K562 (cell line): ENCODE measurements around the gene HSPA4. TPM values are rescaled to one million over a fixed set of nuclear protein-coding genes. Genes with fewer than 3 reads are reported as not detected.

ENCODE experiments used
- E2F3 ChIP-seq: fragments of 250-450 bp; sonication (Bioruptor Pico); IDR thresholded peaks from 2 replicates; pipeline ENCODE4 v1.4.0; 2020; ENCODE audit warnings: mild to moderate bottlenecking
- ILK ChIP-seq: fragments of 450-650 bp; IDR thresholded peaks from 2 replicates; pipeline ENCODE4 v1.6.1; 2016; ENCODE audit warnings: missing genetic modification characterization, low read depth, mild to moderate bottlenecking, missing compliant biosample characterization, moderate library complexity, borderline replicate concordance
- NR4A1 ChIP-seq, 2 experiments: fragments of 250-450 bp in 1 of 2; fragments of 450-650 bp in 1 of 2; sonication (Bioruptor Pico) in 1 of 2; IDR thresholded peaks; 2 replicates each; pipeline versions ENCODE4 v1.4.0 to v1.6.1; 2016 to 2020; ENCODE audit warnings: mild to moderate bottlenecking in 2 of 2, missing compliant biosample characterization in 1 of 2, missing genetic modification characterization in 1 of 2, moderate library complexity in 1 of 2
- PHTF2 ChIP-seq: fragments of 250-450 bp; sonication (Bioruptor Pico); IDR thresholded peaks from 2 replicates; pipeline ENCODE4 v1.5.0; 2021; ENCODE audit warnings: mild to moderate bottlenecking
- SIN3A ChIP-seq, 2 experiments: fragments of 150-350 bp in 1 of 2; IDR thresholded peaks; 2 replicates each; pipeline ENCODE4 v1.6.1; 2011 to 2016; ENCODE audit warnings: borderline replicate concordance in 2 of 2, low read depth in 2 of 2, low read length in 2 of 2, mild to moderate bottlenecking in 2 of 2, moderate library complexity in 2 of 2; ENCODE audit not compliant: control insufficient read depth in 1 of 2
- SP2 ChIP-seq: IDR thresholded peaks from 2 replicates; pipeline ENCODE4 v1.6.1; 2011; ENCODE audit warnings: mild to moderate bottlenecking, low read depth, low read length, moderate library complexity; ENCODE audit not compliant: poor library complexity, severe bottlenecking; ENCODE audit errors: extremely low read depth
- TCFL5 ChIP-seq: fragments of 250-450 bp; sonication (Bioruptor Pico); conservative IDR thresholded peaks from 2 replicates; pipeline ENCODE4 v1.6.1; 2021; ENCODE audit warnings: mild to moderate bottlenecking, moderate library complexity, matching md5 sums
- ZNF561 ChIP-seq: fragments of 450-650 bp; formaldehyde crosslinking; conservative IDR thresholded peaks from 2 replicates; pipeline ENCODE4 v1.4.0; 2020; ENCODE audit warnings: mild to moderate bottlenecking, moderate library complexity
- polyA plus RNA-seq, 8 experiments: library from polyadenylated mRNA; depleted of rRNA in 4 of 8; stranded (reverse) in 5 of 8; unstranded in 3 of 8; fragments of >200 nt; fragmentation: Nextera tagmentation in 2 of 8; fragmentation: Illumina TruSeq in 1 of 8; extraction: Ambion mirVana in 2 of 8; extraction: Trizol in 1 of 8; gene quantifications; 2 replicates each; pipeline versions ENCODE4 v1.2.1 to v1.2.3, GENCODE V29; 2011 to 2014; ENCODE audit warnings: inconsistent platforms in 1 of 8, missing spikeins in 1 of 8
- total RNA-seq, 7 experiments: library from RNA; depleted of rRNA in 6 of 7; stranded (reverse); fragments of >200 nt in 6 of 7; fragmentation: Illumina TruSeq in 2 of 7; extraction: Trizol in 2 of 7; gene quantifications; 2 replicates each; pipeline versions ENCODE4 v1.2.1 to v1.2.3, GENCODE V29; 2011 to 2021; ENCODE audit warnings: low replicate concordance in 1 of 7
- TF ChIP-seq, protein P1 (sequence below): fragments of 450-650 bp; IDR thresholded peaks from 2 replicates; pipeline ENCODE4 v1.6.1; 2016
- TF ChIP-seq, protein P2 (sequence below): fragments of 450-650 bp; formaldehyde crosslinking; IDR thresholded peaks from 2 replicates; pipeline ENCODE4 v1.4.0; 2022; ENCODE audit warnings: missing genetic modification characterization
- TF ChIP-seq, protein P3 (sequence below): fragments of 450-650 bp; formaldehyde crosslinking; IDR thresholded peaks from 2 replicates; pipeline ENCODE4 v1.4.0; 2020; ENCODE audit warnings: mild to moderate bottlenecking, moderate library complexity

Gene HSPA4
- total and polyA plus RNA-seq, 9 of the 15 experiments (the other 6 are each of a cell fraction or from before 2014, with no cell fraction given): 90.3 to 286 (median 148) TPM

DNA sequence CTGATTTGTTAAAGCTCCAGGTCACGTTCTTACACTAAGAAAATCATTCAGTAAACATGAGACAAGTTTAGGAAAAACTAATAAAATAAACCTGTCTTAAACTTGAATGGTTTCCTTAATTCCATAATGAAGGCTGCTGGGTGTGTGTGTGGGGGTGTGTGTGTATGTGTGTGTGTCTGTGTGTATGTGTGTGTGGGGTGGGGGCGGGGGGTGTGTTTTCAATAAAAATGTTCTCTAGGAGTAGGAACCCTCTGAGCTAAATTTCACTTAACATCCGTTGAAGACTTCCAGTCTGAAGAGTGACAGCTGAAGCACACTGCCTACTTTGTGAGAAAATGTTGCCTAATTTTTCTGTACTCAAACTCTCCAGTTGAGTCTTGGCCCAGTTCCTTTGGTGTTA is 54.5 kb downstream of the HSPA4 start (continued):
- TF ChIP-seq, protein P1, sequence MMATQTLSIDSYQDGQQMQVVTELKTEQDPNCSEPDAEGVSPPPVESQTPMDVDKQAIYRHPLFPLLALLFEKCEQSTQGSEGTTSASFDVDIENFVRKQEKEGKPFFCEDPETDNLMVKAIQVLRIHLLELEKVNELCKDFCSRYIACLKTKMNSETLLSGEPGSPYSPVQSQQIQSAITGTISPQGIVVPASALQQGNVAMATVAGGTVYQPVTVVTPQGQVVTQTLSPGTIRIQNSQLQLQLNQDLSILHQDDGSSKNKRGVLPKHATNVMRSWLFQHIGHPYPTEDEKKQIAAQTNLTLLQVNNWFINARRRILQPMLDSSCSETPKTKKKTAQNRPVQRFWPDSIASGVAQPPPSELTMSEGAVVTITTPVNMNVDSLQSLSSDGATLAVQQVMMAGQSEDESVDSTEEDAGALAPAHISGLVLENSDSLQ: 0 out of 2 replicates have a peak, but pooled peaks have one; percentile 31
- TF ChIP-seq SP2 (no peak), ILK (no peak), PHTF2 (CRISPR knock-in tag) (no peak), TCFL5 (CRISPR knock-in tag) (no peak), SIN3A (IDR thresholded peaks at IDR 0.05; ENCODE audit: borderline replicate concordance in 2 of 2, control insufficient read depth in 1 of 2, low read depth in 2 of 2, low read length in 2 of 2) (no peak), ZNF561 (CRISPR knock-in tag) (no peak), NR4A1 (CRISPR knock-in tag; IDR thresholded peaks at IDR 0.05) (no peak), NR4A1 (tag; IDR thresholded peaks at IDR 0.05) (no peak), E2F3 (CRISPR knock-in tag) (no peak)
- TF ChIP-seq, protein P2, sequence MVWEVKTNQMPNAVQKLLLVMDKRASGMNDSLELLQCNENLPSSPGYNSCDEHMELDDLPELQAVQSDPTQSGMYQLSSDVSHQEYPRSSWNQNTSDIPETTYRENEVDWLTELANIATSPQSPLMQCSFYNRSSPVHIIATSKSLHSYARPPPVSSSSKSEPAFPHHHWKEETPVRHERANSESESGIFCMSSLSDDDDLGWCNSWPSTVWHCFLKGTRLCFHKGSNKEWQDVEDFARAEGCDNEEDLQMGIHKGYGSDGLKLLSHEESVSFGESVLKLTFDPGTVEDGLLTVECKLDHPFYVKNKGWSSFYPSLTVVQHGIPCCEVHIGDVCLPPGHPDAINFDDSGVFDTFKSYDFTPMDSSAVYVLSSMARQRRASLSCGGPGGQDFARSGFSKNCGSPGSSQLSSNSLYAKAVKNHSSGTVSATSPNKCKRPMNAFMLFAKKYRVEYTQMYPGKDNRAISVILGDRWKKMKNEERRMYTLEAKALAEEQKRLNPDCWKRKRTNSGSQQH: no peak
- TF ChIP-seq, protein P3, sequence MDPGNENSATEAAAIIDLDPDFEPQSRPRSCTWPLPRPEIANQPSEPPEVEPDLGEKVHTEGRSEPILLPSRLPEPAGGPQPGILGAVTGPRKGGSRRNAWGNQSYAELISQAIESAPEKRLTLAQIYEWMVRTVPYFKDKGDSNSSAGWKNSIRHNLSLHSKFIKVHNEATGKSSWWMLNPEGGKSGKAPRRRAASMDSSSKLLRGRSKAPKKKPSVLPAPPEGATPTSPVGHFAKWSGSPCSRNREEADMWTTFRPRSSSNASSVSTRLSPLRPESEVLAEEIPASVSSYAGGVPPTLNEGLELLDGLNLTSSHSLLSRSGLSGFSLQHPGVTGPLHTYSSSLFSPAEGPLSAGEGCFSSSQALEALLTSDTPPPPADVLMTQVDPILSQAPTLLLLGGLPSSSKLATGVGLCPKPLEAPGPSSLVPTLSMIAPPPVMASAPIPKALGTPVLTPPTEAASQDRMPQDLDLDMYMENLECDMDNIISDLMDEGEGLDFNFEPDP: no peak
